Thyroid gland (tissue), 4 donors: ENCODE results near the gene KRTAP4-3. TPM values are rescaled to one million over a fixed set of nuclear protein-coding genes. Genes with fewer than 3 reads are reported as not detected.
"Not testable (repeated sequence)": the region's sequence is repeated elsewhere in the genome, so short reads cannot be mapped to it uniquely, and the experiment has no call there.

Source experiments
- DNase-seq, 2 donors: peaks; one replicate each; pipeline ENCODE4 v3.0.0-alpha.2; 2019
- H3K27ac ChIP-seq, 3 donors: fragments of 200-600 bp; sonication (generic); 1 replicate in 2 of 3; 2 replicates in 1 of 3; pipeline ENCODE4 v1.5.1; 2016 to 2019; ENCODE audit warnings: mild to moderate bottlenecking in 1 of 3, moderate library complexity in 1 of 3
- H3K27me3 ChIP-seq: fragments of 200-600 bp; sonication (generic); one replicate; pipeline ENCODE4 v1.5.1; 2019
- H3K36me3 ChIP-seq, 2 donors: fragments of 200-600 bp; sonication (generic); one replicate each; pipeline ENCODE4 v1.5.1; 2016 to 2019
- H3K4me1 ChIP-seq, 2 donors: fragments of 200-600 bp; sonication (generic); one replicate each; pipeline ENCODE4 v1.5.1; 2017 to 2019
- H3K4me3 ChIP-seq, 3 donors: fragments of 200-600 bp; sonication (generic); replicated peaks in 1 of 3; 1 replicate in 2 of 3; 2 replicates in 1 of 3; pipeline ENCODE4 v1.5.1; 2016; ENCODE audit warnings: mild to moderate bottlenecking in 1 of 3
- H3K9me3 ChIP-seq: fragments of 200-600 bp; sonication (generic); one replicate; pipeline ENCODE4 v1.5.1; 2017
- POLR2A ChIP-seq, 2 donors: fragments of 450-650 bp; IDR thresholded peaks; one replicate each; pipeline ENCODE4 v1.6.1; 2017; ENCODE audit warnings: antibody characterized with exemption in 2 of 2, mild to moderate bottlenecking in 2 of 2, moderate library complexity in 1 of 2
- WGBS, 2 donors: methylation state at CpG; one replicate each; pipeline ENCODE4 v1.1.5; 2017; 5-methylcytosine and 5-hydroxymethylcytosine counted together
- intact Hi-C: fragments of 100-400 bp; cut with DNase I; formaldehyde crosslinking; loops from one replicate; pipeline ENCODE4 v1.15.1; 2023
- small RNA-seq: library from RNA; depleted of rRNA; stranded (forward); fragments of <200 nt; gene quantifications from one replicate; pipeline ENCODE3, GENCODE V24; 2016
- total RNA-seq, 4 donors: library from RNA; depleted of rRNA; stranded (reverse); fragments of >200 nt; gene quantifications; one replicate each; pipeline ENCODE4 v1.2.3, GENCODE V29; 2016
- TF ChIP-seq, protein P1 (sequence below), 6 experiments: fragments of 200-600 bp in 3 of 6; fragments of 450-650 bp in 3 of 6; sonication (generic) in 3 of 6; IDR thresholded peaks; one replicate each; pipeline ENCODE4 v1.5.1; 2016 to 2019; ENCODE audit warnings: antibody characterized with exemption in 6 of 6, mild to moderate bottlenecking in 2 of 6, inconsistent platforms in 1 of 6, moderate library complexity in 1 of 6

The KRTAP4-3 gene
- total RNA-seq, 4 donors from 2014 or later: not detected

DNA sequence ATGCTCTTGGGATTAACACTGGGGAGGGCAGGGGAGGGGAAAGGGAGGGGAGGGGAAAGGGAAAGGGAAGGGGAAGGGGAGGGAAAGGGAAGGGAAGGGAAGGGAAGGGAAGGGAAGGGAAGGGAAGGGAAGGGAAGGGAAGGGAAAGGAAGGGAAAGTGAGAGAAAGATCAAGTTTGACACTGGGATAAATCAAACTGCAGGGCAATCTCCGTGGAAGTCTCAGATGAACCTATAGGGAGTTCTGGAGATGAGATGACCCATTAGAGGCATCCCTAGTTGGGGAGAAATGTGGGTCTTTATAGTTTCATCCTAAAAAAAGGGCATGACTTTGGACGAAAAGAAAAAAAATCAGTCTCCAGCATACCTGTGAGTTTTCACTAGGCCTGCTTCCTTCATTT lies 46.3 kb downstream of the KRTAP4-3 start:
- H3K9me3 ChIP-seq: no peaks in the 10 kb centered on the region
- no peaks in the 10 kb centered on the region for H3K27me3 ChIP-seq
- 88 to 89% methylated on average over 2 of the region's 2 CpGs for WGBS, 2 donors
- H3K4me1 ChIP-seq: no peaks in the 10 kb centered on the region
- H3K36me3 ChIP-seq: no peaks in the 10 kb centered on the region
- H3K27ac ChIP-seq: no peak overlapping the region
- intact Hi-C loops: no loop called here
- H3K4me3 ChIP-seq: no peak overlapping the region
- no peak for DNase-seq
- TF ChIP-seq POLR2A (IDR thresholded peaks at IDR 0.05): no peak
- TF ChIP-seq, protein P1, sequence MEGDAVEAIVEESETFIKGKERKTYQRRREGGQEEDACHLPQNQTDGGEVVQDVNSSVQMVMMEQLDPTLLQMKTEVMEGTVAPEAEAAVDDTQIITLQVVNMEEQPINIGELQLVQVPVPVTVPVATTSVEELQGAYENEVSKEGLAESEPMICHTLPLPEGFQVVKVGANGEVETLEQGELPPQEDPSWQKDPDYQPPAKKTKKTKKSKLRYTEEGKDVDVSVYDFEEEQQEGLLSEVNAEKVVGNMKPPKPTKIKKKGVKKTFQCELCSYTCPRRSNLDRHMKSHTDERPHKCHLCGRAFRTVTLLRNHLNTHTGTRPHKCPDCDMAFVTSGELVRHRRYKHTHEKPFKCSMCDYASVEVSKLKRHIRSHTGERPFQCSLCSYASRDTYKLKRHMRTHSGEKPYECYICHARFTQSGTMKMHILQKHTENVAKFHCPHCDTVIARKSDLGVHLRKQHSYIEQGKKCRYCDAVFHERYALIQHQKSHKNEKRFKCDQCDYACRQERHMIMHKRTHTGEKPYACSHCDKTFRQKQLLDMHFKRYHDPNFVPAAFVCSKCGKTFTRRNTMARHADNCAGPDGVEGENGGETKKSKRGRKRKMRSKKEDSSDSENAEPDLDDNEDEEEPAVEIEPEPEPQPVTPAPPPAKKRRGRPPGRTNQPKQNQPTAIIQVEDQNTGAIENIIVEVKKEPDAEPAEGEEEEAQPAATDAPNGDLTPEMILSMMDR (IDR thresholded peaks at IDR 0.05): no peak

DNA sequence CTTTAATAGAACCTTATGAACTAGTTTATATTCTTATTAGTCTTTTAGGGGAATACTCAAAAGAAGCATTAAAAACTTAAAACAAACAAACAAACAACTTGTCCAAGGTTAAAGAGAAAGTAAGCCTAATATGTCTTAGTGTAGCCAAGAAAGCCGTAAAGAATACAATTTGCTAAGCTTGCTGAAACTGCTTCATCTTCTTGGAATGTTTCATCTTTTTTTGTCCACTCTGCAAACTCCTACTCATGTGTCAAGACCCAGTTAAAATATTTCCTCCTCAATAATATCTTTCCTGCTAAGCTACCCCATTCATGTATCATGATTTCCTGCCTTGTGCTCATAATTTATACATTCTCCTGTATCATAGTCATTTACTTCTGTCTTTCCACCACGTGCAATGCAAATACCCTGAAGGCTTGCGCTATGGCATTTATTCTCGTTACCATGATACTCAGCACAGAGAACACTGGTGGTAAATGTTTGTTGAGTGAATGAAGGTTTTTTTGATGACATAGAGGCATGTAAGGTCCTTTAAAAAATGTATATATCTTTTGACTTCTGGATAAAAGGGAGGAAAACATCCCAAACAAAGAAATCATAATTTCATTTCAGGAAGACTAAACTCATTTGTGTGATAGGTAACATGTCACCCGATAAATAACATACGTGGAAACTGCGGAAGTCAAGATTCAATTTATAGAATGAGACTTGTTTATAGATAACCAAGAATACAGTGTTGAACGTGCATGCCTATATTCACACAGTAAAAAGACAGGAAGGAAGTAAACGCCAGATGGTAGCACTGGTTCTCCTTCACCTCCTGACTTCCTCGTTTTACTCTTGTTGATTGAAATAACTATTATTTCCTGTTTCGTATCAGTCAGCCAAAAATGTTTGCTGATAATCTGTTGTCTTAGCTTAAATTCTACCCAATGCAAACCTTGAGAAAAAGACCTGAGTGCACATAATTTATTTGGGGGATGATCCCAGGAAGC lies 48.0 kb downstream of the KRTAP4-3 start:
- H3K27ac ChIP-seq, intact Hi-C loops, H3K27me3 ChIP-seq, H3K4me1 ChIP-seq, DNase-seq, H3K4me3 ChIP-seq, H3K36me3 ChIP-seq, H3K9me3 ChIP-seq: not testable (repeated sequence)
- WGBS, 2 donors: 68% methylated on average over 11 of the region's 11 CpGs

DNA sequence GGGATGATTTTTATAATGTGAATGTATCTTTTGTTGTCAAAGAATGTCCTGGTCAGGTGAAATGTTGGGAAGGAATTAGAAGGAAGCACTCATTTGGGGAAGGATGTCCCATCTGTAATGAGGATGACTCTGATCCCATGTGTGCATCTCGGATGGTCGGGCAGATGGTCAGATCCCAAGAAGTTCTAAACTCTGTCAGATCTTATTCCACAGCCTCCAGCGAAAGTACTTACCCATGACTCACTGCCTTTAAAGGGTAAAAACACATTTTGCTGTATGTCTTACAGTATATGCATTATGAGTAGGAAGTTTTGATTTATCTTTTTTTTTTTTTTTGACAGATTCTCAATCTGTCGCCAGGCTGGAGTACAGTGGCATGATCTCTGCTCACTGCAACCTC lies 49.3 kb downstream of the KRTAP4-3 start:
- no peak overlapping the region for H3K27ac ChIP-seq
- no peaks in the 10 kb centered on the region for H3K27me3 ChIP-seq
- TF ChIP-seq, protein P1 (IDR thresholded peaks at IDR 0.05): no peak
- no peak for TF ChIP-seq POLR2A (IDR thresholded peaks at IDR 0.05)
- intact Hi-C loops: no loop called here
- no peaks in the 10 kb centered on the region for H3K4me1 ChIP-seq
- no peaks in the 10 kb centered on the region for H3K9me3 ChIP-seq
- DNase-seq: no peak
- WGBS, 2 donors: 86 to 91% methylated on average over 4 of the region's 4 CpGs
- no peaks in the 10 kb centered on the region for H3K36me3 ChIP-seq
- no peak overlapping the region for H3K4me3 ChIP-seq

DNA sequence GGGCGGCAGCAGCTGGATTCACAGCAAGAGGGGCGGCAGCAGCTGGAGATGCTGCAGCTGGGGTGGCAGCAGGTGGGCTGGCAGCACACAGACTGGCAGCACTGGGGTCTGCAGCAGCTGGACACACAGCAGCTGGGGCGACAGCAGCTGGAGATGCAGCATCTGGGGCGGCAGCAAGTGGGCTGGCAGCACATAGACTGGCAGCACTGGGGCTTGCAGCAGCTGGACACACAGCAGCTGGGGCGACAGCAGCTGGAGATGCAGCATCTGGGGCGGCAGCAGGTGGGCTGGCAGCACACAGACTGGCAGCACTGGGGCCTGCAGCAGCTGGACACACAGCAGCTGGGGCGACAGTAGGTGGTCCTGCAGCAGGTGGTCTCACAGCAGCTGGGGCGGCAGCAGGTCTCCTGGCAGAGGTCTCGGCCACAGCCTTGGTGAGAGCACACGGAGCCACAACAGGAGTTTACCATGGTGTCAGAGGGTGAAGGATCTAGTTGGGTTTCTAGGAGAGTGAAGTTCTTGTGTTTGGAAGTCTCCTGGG lies 50.1 kb downstream of the KRTAP4-3 start, which contains the start of gene KRTAP4-11:
TSS of gene KRTAP4-11 (minus strand) at position 528 of the 541 bp plus-strand sequence. CDS start at position 470, 58 bp downstream.
- H3K27ac ChIP-seq, H3K4me3 ChIP-seq, intact Hi-C loops, H3K36me3 ChIP-seq, H3K4me1 ChIP-seq, H3K9me3 ChIP-seq, H3K27me3 ChIP-seq, DNase-seq: not testable (repeated sequence)
- 75 to 95% methylated on average over 7 to 8 of the region's 10 CpGs for WGBS, 2 donors

Small RNA genes within 50 kb of the gene (small RNA-seq; reads per million reads assigned to genes)
- not detected for gene KRTAP4-17P

Other genes with a start within 250 kb of the KRTAP4-3 start
- gene KRT23, start 230.6 kb downstream of the KRTAP4-3 start, total RNA-seq: 1 to 10 TPM in 1 of 4 donors, not detected in 3; 4.6 TPM
- not detected for gene KRT39, start 201.3 kb downstream of the KRTAP4-3 start, total RNA-seq
- gene KRT40, start 183.9 kb downstream of the KRTAP4-3 start, total RNA-seq: not detected
- gene KRTAP3-3, start 174.1 kb downstream of the KRTAP4-3 start, total RNA-seq: not detected
- gene KRTAP3-2, start 168.3 kb downstream of the KRTAP4-3 start, total RNA-seq: not detected
- not detected for gene KRTAP3-1, start 159.1 kb downstream of the KRTAP4-3 start, total RNA-seq
- not detected for gene KRTAP1-5, start 141.0 kb downstream of the KRTAP4-3 start, total RNA-seq
- not detected for gene KRTAP1-4, start 138.0 kb downstream of the KRTAP4-3 start, total RNA-seq
- gene KRTAP1-3, start 133.3 kb downstream of the KRTAP4-3 start, total RNA-seq: not detected
- gene KRTAP1-1, start 126.8 kb downstream of the KRTAP4-3 start, total RNA-seq: not detected
- not detected for gene KRTAP2-1, start 120.9 kb downstream of the KRTAP4-3 start, total RNA-seq
- not detected for gene KRTAP2-2, start 113.0 kb downstream of the KRTAP4-3 start, total RNA-seq
- not detected for gene KRTAP2-3, start 108.1 kb downstream of the KRTAP4-3 start, total RNA-seq
- gene KRTAP2-4, start 102.3 kb downstream of the KRTAP4-3 start, total RNA-seq: not detected
- not detected for gene KRTAP4-7, start 84.1 kb downstream of the KRTAP4-3 start, total RNA-seq
- gene KRTAP4-8, start 70.1 kb downstream of the KRTAP4-3 start, total RNA-seq: not detected
- gene KRTAP4-16, start 66.0 kb downstream of the KRTAP4-3 start, total RNA-seq: not detected
- not detected for gene KRTAP4-9, start 62.8 kb downstream of the KRTAP4-3 start, total RNA-seq
- gene KRTAP4-11, start 49.8 kb downstream of the KRTAP4-3 start, total RNA-seq: not detected
- gene KRTAP4-12, start 44.0 kb downstream of the KRTAP4-3 start, total RNA-seq: not detected
- not detected for gene KRTAP4-6, start 27.7 kb downstream of the KRTAP4-3 start, total RNA-seq
- gene KRTAP4-5, start 18.4 kb downstream of the KRTAP4-3 start, total RNA-seq: not detected
- gene KRTAP4-4, start 7.5 kb downstream of the KRTAP4-3 start, total RNA-seq: not detected
- not detected for gene KRTAP4-2, start 10.0 kb upstream of the KRTAP4-3 start, total RNA-seq
- gene KRTAP4-1, start 16.7 kb upstream of the KRTAP4-3 start, total RNA-seq: not detected
- not detected for gene KRTAP9-1, start 21.7 kb upstream of the KRTAP4-3 start, total RNA-seq
- not detected for gene KRTAP9-2, start 58.4 kb upstream of the KRTAP4-3 start, total RNA-seq
- gene KRTAP9-3, start 64.2 kb upstream of the KRTAP4-3 start, total RNA-seq: not detected
- gene KRTAP9-8, start 69.8 kb upstream of the KRTAP4-3 start, total RNA-seq: not detected
- not detected for gene KRTAP9-4, start 81.5 kb upstream of the KRTAP4-3 start, total RNA-seq
- gene KRTAP9-9, start 87.2 kb upstream of the KRTAP4-3 start, total RNA-seq: not detected
- not detected for gene KRTAP9-6, start 97.2 kb upstream of the KRTAP4-3 start, total RNA-seq
- gene KRTAP9-7, start 107.5 kb upstream of the KRTAP4-3 start, total RNA-seq: not detected
- not detected for gene KRTAP29-1, start 134.6 kb upstream of the KRTAP4-3 start, total RNA-seq
- not detected for gene KRTAP16-1, start 141.1 kb upstream of the KRTAP4-3 start, total RNA-seq
- not detected for gene KRTAP17-1, start 147.5 kb upstream of the KRTAP4-3 start, total RNA-seq
- not detected for gene KRT33A, start 182.6 kb upstream of the KRTAP4-3 start, total RNA-seq
- not detected for gene KRT33B, start 201.6 kb upstream of the KRTAP4-3 start, total RNA-seq
- not detected for gene KRT34, start 214.1 kb upstream of the KRTAP4-3 start, total RNA-seq
- not detected for gene KRT31, start 229.4 kb upstream of the KRTAP4-3 start, total RNA-seq